H1 (cell line): Measurements from ENCODE around the gene CDS2. TPM values are rescaled to one million over a fixed set of nuclear protein-coding genes. Genes with fewer than 3 reads are reported as not detected.

Experiments
- CTCF ChIA-PET: fragments of 300-600 bp; sonication (Branson Sonifier 250); formaldehyde crosslinking; loops from one replicate; lab custom pipeline; 2021; ENCODE audit not compliant: partially characterized antibody; lab: Charles Lee
- POLR2A ChIA-PET: fragments of 300-600 bp; sonication (Branson Sonifier 250); formaldehyde crosslinking; loops from one replicate; lab custom pipeline; 2021; ENCODE audit warnings: inconsistent platforms; ENCODE audit not compliant: partially characterized antibody; lab: Charles Lee
- DNase-seq, 2 experiments: peaks; one replicate each; pipeline versions ENCODE4 v3.0.0 to v3.0.0-alpha.2; 2010 to 2022; ENCODE audit warnings: low spot score in 2 of 2, low read depth in 1 of 2, mixed read lengths in 1 of 2
- FAIRE-seq: peaks from 2 replicates; lab custom pipeline; 2011; peaks lifted over from hg19 to GRCh38; lab: Jason Lieb, UNC
- H2AFZ ChIP-seq: 2 replicates; pipeline ENCODE4 v1.8.1; 2012; ENCODE audit warnings: low read length, inconsistent platforms
- H2AK5ac ChIP-seq: 2 replicates; pipeline ENCODE4 v1.6.1; 2013; ENCODE audit warnings: low read depth, low read length
- H2BK120ac ChIP-seq: replicated peaks from 2 replicates; pipeline ENCODE3; 2013; ENCODE audit warnings: low read depth, low read length, inconsistent platforms
- H2BK12ac ChIP-seq: 2 replicates; pipeline ENCODE4 v1.6.1; 2013; ENCODE audit warnings: low read depth, low read length
- H2BK15ac ChIP-seq: 2 replicates; pipeline ENCODE4 v1.6.1; 2013; ENCODE audit warnings: low read length
- H2BK20ac ChIP-seq: 2 replicates; pipeline ENCODE4 v1.6.1; 2013; ENCODE audit warnings: low read length
- H2BK5ac ChIP-seq: 2 replicates; pipeline ENCODE4 v1.6.1; 2013; ENCODE audit warnings: low read depth, low read length
- H3K14ac ChIP-seq: 2 replicates; pipeline ENCODE4 v1.6.1; 2013; ENCODE audit warnings: inconsistent platforms; ENCODE audit not compliant: insufficient read length
- H3K18ac ChIP-seq: 2 replicates; pipeline ENCODE4 v1.6.1; 2013; ENCODE audit warnings: low read length; ENCODE audit errors: extremely low read depth
- H3K23ac ChIP-seq: 2 replicates; pipeline ENCODE4 v1.6.1; 2013; ENCODE audit warnings: inconsistent platforms; ENCODE audit not compliant: insufficient read length
- H3K23me2 ChIP-seq: 2 replicates; pipeline ENCODE4 v1.6.1; 2013; ENCODE audit warnings: low read depth, low read length
- H3K27ac ChIP-seq: 2 replicates; pipeline ENCODE4 v1.6.1; 2011; ENCODE audit warnings: low read depth, low read length, inconsistent platforms
- H3K27me3 ChIP-seq, 4 experiments: replicated peaks in 1 of 4; 1 replicate in 1 of 4; 2 replicates in 3 of 4; pipeline versions ENCODE4 v1.6.1 to v1.8.1; 2011 to 2013; ENCODE audit warnings: low read length in 3 of 4, mild to moderate bottlenecking in 3 of 4, inconsistent platforms in 2 of 4, mixed read lengths in 2 of 4, moderate library complexity in 1 of 4; ENCODE audit not compliant: control insufficient read depth in 3 of 4, insufficient read depth in 3 of 4; ENCODE audit errors: extremely low read depth in 1 of 4
- H3K36me3 ChIP-seq, 4 experiments: 2 replicates each; pipeline versions ENCODE4 v1.6.1 to v1.8.1; 2011 to 2013; ENCODE audit warnings: mild to moderate bottlenecking in 4 of 4, low read length in 3 of 4, moderate library complexity in 2 of 4, control low read depth in 1 of 4, inconsistent platforms in 1 of 4; ENCODE audit not compliant: insufficient read depth in 4 of 4, control insufficient read depth in 2 of 4
- H3K4ac ChIP-seq: replicated peaks from 2 replicates; pipeline ENCODE3; 2013; ENCODE audit warnings: low read length, low read depth, mixed read lengths, inconsistent platforms; ENCODE audit not compliant: insufficient read length
- H3K4me1 ChIP-seq, 4 experiments: replicated peaks in 1 of 4; 1 replicate in 1 of 4; 2 replicates in 3 of 4; pipeline versions ENCODE4 v1.6.1 to v1.8.1; 2011 to 2013; ENCODE audit warnings: low read length in 3 of 4, inconsistent platforms in 2 of 4, mixed read lengths in 1 of 4; ENCODE audit not compliant: insufficient read depth in 4 of 4, control insufficient read depth in 3 of 4
- H3K4me2 ChIP-seq, 2 experiments: 2 replicates each; pipeline versions ENCODE4 v1.6.1 to v1.8.1; 2011 to 2013; ENCODE audit warnings: low read depth in 2 of 2, low read length in 2 of 2, control low read depth in 1 of 2, inconsistent platforms in 1 of 2, mild to moderate bottlenecking in 1 of 2; ENCODE audit not compliant: insufficient read depth in 1 of 2
- H3K4me3 ChIP-seq, 4 experiments: fragments of 200-600, 300-600 bp in 1 of 4; sonication (generic), shearing (Covaris generic), sonication (Bioruptor Twin) in 1 of 4; 2 replicates each; pipeline versions ENCODE4 v1.5.1 to v1.8.1; 2011 to 2016; ENCODE audit warnings: low read length in 4 of 4, low read depth in 3 of 4, control low read depth in 2 of 4, inconsistent platforms in 2 of 4, mild to moderate bottlenecking in 2 of 4, mixed read lengths in 1 of 4, moderate library complexity in 1 of 4; ENCODE audit not compliant: insufficient read depth in 2 of 4; ENCODE audit errors: extremely low read depth in 1 of 4
- H3K56ac ChIP-seq: replicated peaks from 2 replicates; pipeline ENCODE3; 2013; ENCODE audit warnings: low read depth, mild to moderate bottlenecking, mixed read lengths, low read length, inconsistent platforms; ENCODE audit not compliant: insufficient read length
- H3K79me1 ChIP-seq: 2 replicates; pipeline ENCODE4 v1.6.1; 2013; ENCODE audit warnings: low read depth, low read length, control low read depth
- H3K79me2 ChIP-seq, 2 experiments: 2 replicates each; pipeline versions ENCODE4 v1.6.1 to v1.8.1; 2012 to 2013; ENCODE audit warnings: low read length in 2 of 2, mild to moderate bottlenecking in 2 of 2, inconsistent platforms in 1 of 2; ENCODE audit not compliant: insufficient read depth in 2 of 2, control insufficient read depth in 1 of 2
- H3K9ac ChIP-seq, 4 experiments: replicated peaks in 1 of 4; 1 replicate in 1 of 4; 2 replicates in 3 of 4; pipeline versions ENCODE4 v1.6.1 to v1.8.1; 2011 to 2013; ENCODE audit warnings: low read depth in 3 of 4, low read length in 3 of 4, control low read depth in 2 of 4, mild to moderate bottlenecking in 2 of 4, moderate library complexity in 2 of 4, inconsistent platforms in 1 of 4; ENCODE audit errors: extremely low read depth in 1 of 4
- H3K9me3 ChIP-seq, 2 experiments: 2 replicates each; pipeline versions ENCODE4 v1.6.1 to v1.8.1; 2012 to 2013; ENCODE audit warnings: mild to moderate bottlenecking in 2 of 2, moderate library complexity in 2 of 2, control low read depth in 1 of 2, inconsistent platforms in 1 of 2, low read depth in 1 of 2, low read length in 1 of 2, mixed read lengths in 1 of 2; ENCODE audit not compliant: insufficient read depth in 2 of 2
- H4K20me1 ChIP-seq, 2 experiments: replicated peaks in 1 of 2; 2 replicates each; pipeline versions ENCODE3 to v1.8.1; 2011 to 2013; ENCODE audit warnings: inconsistent platforms in 2 of 2, low read length in 2 of 2, mild to moderate bottlenecking in 1 of 2; ENCODE audit not compliant: insufficient read depth in 2 of 2, control insufficient read depth in 1 of 2
- H4K5ac ChIP-seq: 2 replicates; pipeline ENCODE4 v1.6.1; 2013; ENCODE audit warnings: low read length, low read depth, mixed read lengths, inconsistent platforms; ENCODE audit not compliant: insufficient read length
- H4K8ac ChIP-seq: 2 replicates; pipeline ENCODE4 v1.8.0; 2013; ENCODE audit warnings: mild to moderate bottlenecking, moderate library complexity, low read length, inconsistent platforms; ENCODE audit not compliant: insufficient read depth; ENCODE audit errors: extremely low read depth
- H4K91ac ChIP-seq: replicated peaks from 2 replicates; pipeline ENCODE3; 2013; ENCODE audit warnings: low read length, mixed read lengths, inconsistent platforms; ENCODE audit not compliant: insufficient read length
- BACH1 ChIP-seq: IDR thresholded peaks from 2 replicates; pipeline ENCODE4 v1.6.1; 2012; ENCODE audit warnings: low read length, improper control_type of control experiment
- CHD1 ChIP-seq: IDR thresholded peaks from 2 replicates; pipeline ENCODE4 v1.6.1; 2012; ENCODE audit warnings: low read depth, low read length, improper control_type of control experiment
- HDAC2 ChIP-seq, 2 experiments: fragments of 300-600 bp in 1 of 2; sonication (generic) in 1 of 2; IDR thresholded peaks; 2 replicates each; pipeline ENCODE4 v1.6.1; 2011 to 2012; ENCODE audit warnings: low read depth in 2 of 2, low read length in 2 of 2, mild to moderate bottlenecking in 2 of 2, moderate library complexity in 2 of 2, borderline replicate concordance in 1 of 2, inconsistent platforms in 1 of 2
- POLR2A ChIP-seq, 2 experiments: IDR thresholded peaks; 1 replicate in 1 of 2; 2 replicates in 1 of 2; pipeline ENCODE4 v1.6.1; 2011; ENCODE audit warnings: low read depth in 2 of 2, low read length in 2 of 2, mild to moderate bottlenecking in 2 of 2; ENCODE audit errors: control extremely low read depth in 1 of 2
- POU5F1 ChIP-seq: IDR thresholded peaks from 2 replicates; pipeline ENCODE4 v1.6.1; 2011; ENCODE audit warnings: low read depth, mild to moderate bottlenecking, low read length, moderate library complexity
- RAD21 ChIP-seq, 2 experiments: IDR thresholded peaks in 1 of 2; conservative IDR thresholded peaks in 1 of 2; 2 replicates each; pipeline ENCODE4 v1.6.1; 2011; ENCODE audit warnings: low read depth in 2 of 2, low read length in 2 of 2, improper control_type of control experiment in 1 of 2, inconsistent platforms in 1 of 2, mild to moderate bottlenecking in 1 of 2, moderate library complexity in 1 of 2
- RFX5 ChIP-seq: IDR thresholded peaks from 2 replicates; pipeline ENCODE4 v1.6.1; 2011; ENCODE audit warnings: low read depth, low read length, improper control_type of control experiment, borderline replicate concordance
- SP2 ChIP-seq: IDR thresholded peaks from 2 replicates; pipeline ENCODE4 v1.6.1; 2012; ENCODE audit warnings: mild to moderate bottlenecking, low read length, inconsistent platforms
- YY1 ChIP-seq: IDR thresholded peaks from 2 replicates; pipeline ENCODE4 v1.6.1; 2011; ENCODE audit warnings: low read depth, mild to moderate bottlenecking, low read length
- WGBS, 2 experiments: shearing (Covaris generic) in 1 of 2; methylation state at CpG; one replicate each; pipeline versions ENCODE4 v1.1.6 to v1.1.7; 2013 to 2015; ENCODE audit warnings: low lambda C conversion rate in 2 of 2, mixed read lengths in 2 of 2, inconsistent platforms in 1 of 2, low coverage in 1 of 2, missing lambda C conversion rate in 1 of 2; ENCODE audit not compliant: insufficient replicate concordance in 2 of 2, insufficient coverage in 1 of 2, insufficient read length in 1 of 2; ENCODE audit errors: extremely low coverage in 1 of 2, missing lambda C conversion rate in 1 of 2; 5-methylcytosine and 5-hydroxymethylcytosine counted together
- polyA plus RNA-seq, 7 experiments: library from polyadenylated mRNA; depleted of rRNA in 3 of 7; stranded (reverse) in 5 of 7; unstranded in 2 of 7; fragments of >200 nt in 5 of 7; fragments of 200-250 nt in 2 of 7; gene quantifications; 1 replicate in 5 of 7; 2 replicates in 1 of 7; 4 replicates in 1 of 7; pipeline versions ENCODE4 v1.2.1 to v1.2.3, GENCODE V29; 2011 to 2013; ENCODE audit warnings: missing spikeins in 2 of 7, mixed read lengths in 2 of 7
- total RNA-seq: library from RNA; stranded (reverse); fragmentation: NEBNext Ultra II Directional; extraction: Animal tissue kit (Norgen Biotek cat#: 25700); gene quantifications from 2 replicates; pipeline ENCODE4 v1.2.1, GENCODE V29; 2021
- TF ChIP-seq, protein P1 (sequence below): IDR thresholded peaks from 2 replicates; pipeline ENCODE4 v1.6.1; 2011; ENCODE audit warnings: low read depth, mild to moderate bottlenecking, low read length; ENCODE audit not compliant: insufficient read depth
- TF ChIP-seq, protein P2 (sequence below): IDR thresholded peaks from 2 replicates; pipeline ENCODE4 v1.6.1; 2012; ENCODE audit warnings: low read length, inconsistent platforms

The CDS2 gene
- total and polyA plus RNA-seq, 2 of the 8 experiments (the other 6 are each of a cell fraction or from before 2014, with no cell fraction given): 54.0 to 56.2 TPM

DNA sequence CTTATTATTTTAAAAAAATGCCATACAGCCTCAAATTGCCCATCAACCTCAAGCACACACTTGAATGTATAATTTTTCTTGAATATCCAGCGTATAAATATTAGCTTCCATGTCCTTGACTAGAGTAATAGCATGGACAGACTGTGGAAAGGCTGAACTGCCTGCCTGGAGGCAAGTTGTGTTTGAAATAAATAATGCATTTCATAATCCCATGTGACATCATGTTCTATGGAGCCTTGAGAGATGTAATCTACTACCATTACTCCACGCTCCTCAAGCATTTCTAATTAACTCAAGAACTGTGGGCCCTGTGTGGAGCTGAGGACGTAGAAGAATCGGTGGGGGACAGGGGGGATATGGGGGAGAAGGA is 94.2 kb downstream of the CDS2 start:
- H3K9ac ChIP-seq: no peak overlapping the region
- H2BK15ac ChIP-seq: no peak overlapping the region
- no peak overlapping the region for H2BK20ac ChIP-seq
- H4K8ac ChIP-seq: no peak overlapping the region
- no peak overlapping the region for H3K23ac ChIP-seq
- H2BK12ac ChIP-seq: no peak overlapping the region
- H3K27ac ChIP-seq: no peak overlapping the region
- no peaks in the 10 kb centered on the region for H3K4me1 ChIP-seq
- H2AK5ac ChIP-seq: no peak overlapping the region
- H3K79me1 ChIP-seq: no peaks in the 10 kb centered on the region
- no peaks in the 10 kb centered on the region for H3K79me2 ChIP-seq
- no peaks in the 10 kb centered on the region for H3K27me3 ChIP-seq
- no peak overlapping the region for H3K56ac ChIP-seq
- ChIA-PET CTCF (interaction anchor here (1.7 to 13.1 kb wide), 6 partner anchors 12 to 211 kb away, joined by 3 to 242 read pairs (median 16); partner anchors contain the start of gene CDS2), POLR2A (interaction anchor here (1.6 kb wide), 2 partner anchors 16 to 95 kb away, joined by 3 to 4 read pairs; no protein-coding TSS in a partner anchor)
- H4K91ac ChIP-seq: no peak overlapping the region
- no peak overlapping the region for H3K4me2 ChIP-seq
- H4K5ac ChIP-seq: no peak overlapping the region
- H4K20me1 ChIP-seq: no peaks in the 10 kb centered on the region
- no peak overlapping the region for H3K4me3 ChIP-seq
- no peaks in the 10 kb centered on the region for H3K23me2 ChIP-seq
- H3K4ac ChIP-seq: no peak overlapping the region
- H3K18ac ChIP-seq: no peak overlapping the region
- no peak overlapping the region for H2AFZ ChIP-seq
- no peak overlapping the region for H2BK5ac ChIP-seq
- H2BK120ac ChIP-seq: no peak overlapping the region
- no peaks in the 10 kb centered on the region for H3K9me3 ChIP-seq
- 90% methylated on average over 4 of the region's 4 CpGs; no CpG with 5 or more reads in 1 of the 2 experiments for WGBS, 2 experiments
- no peak for DNase-seq
- H3K14ac ChIP-seq: no peak overlapping the region
- no peaks in the 10 kb centered on the region for H3K36me3 ChIP-seq
- no peak for FAIRE-seq
- TF ChIP-seq BACH1 (no peak), POLR2A (IDR thresholded peaks at IDR 0.05; ENCODE audit: control extremely low read depth in 1 of 2, low read depth in 2 of 2, low read length in 2 of 2) (no peak), RAD21 (IDR thresholded peaks at IDR 0.05 in 1 of 2, conservative IDR thresholded peaks at IDR 0.05 in 1 of 2; ENCODE audit: low read depth in 2 of 2, low read length in 2 of 2) (no peak), CHD1 (no peak), POU5F1 (no peak), HDAC2 (IDR thresholded peaks at IDR 0.05; ENCODE audit: borderline replicate concordance in 1 of 2, low read depth in 2 of 2, low read length in 2 of 2) (no peak), SP2 (no peak), YY1 (no peak), RFX5 (no peak)
- TF ChIP-seq, protein P1, sequence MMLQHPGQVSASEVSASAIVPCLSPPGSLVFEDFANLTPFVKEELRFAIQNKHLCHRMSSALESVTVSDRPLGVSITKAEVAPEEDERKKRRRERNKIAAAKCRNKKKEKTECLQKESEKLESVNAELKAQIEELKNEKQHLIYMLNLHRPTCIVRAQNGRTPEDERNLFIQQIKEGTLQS: no peak
- TF ChIP-seq, protein P2, sequence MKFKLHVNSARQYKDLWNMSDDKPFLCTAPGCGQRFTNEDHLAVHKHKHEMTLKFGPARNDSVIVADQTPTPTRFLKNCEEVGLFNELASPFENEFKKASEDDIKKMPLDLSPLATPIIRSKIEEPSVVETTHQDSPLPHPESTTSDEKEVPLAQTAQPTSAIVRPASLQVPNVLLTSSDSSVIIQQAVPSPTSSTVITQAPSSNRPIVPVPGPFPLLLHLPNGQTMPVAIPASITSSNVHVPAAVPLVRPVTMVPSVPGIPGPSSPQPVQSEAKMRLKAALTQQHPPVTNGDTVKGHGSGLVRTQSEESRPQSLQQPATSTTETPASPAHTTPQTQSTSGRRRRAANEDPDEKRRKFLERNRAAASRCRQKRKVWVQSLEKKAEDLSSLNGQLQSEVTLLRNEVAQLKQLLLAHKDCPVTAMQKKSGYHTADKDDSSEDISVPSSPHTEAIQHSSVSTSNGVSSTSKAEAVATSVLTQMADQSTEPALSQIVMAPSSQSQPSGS: no peak
